ENCODE measurements around the gene IL37. TPM values are rescaled to one million over a fixed set of nuclear protein-coding genes. Genes with fewer than 3 reads are reported as not detected.

The IL37 gene
- total and polyA plus RNA-seq, 2 donors (not counting 3 experiments of a cell fraction or from before 2014, with no cell fraction given), result not detected

- no peaks in the 10 kb centered on the region for H4K20me1 ChIP-seq (replicated peaks; ENCODE audit: control insufficient read depth, extremely low read depth, insufficient read depth, low read length)
- no peak for FAIRE-seq
- peaks cover 3 to 5% of the 10 kb centered on the region in 2 experiments for H3K27me3 ChIP-seq (ENCODE audit: control insufficient read depth in 2 of 2, insufficient read depth in 2 of 2, low read length in 2 of 2)
- H3K79me2 ChIP-seq (ENCODE audit: control insufficient read depth, insufficient read depth, low read length), result no peaks in the 10 kb centered on the region
- DNase-seq (ENCODE audit: low read depth, low spot score), result no peak
- no peaks in the 10 kb centered on the region for H3K36me3 ChIP-seq (ENCODE audit: control insufficient read depth in 2 of 2, extremely low read depth in 1 of 2, insufficient read depth in 2 of 2, low read length in 2 of 2)
- ChIA-PET CTCF (interaction anchor here (1.4 kb wide), 1 partner anchor 127 kb away, joined by 8 read pairs; no protein-coding TSS in a partner anchor), POLR2A (no interaction called here)
- no peak overlapping the region for H3K4me2 ChIP-seq (ENCODE audit: insufficient read depth, low read length)
- TF ChIP-seq MAX (IDR thresholded peaks at IDR 0.05; ENCODE audit: insufficient read depth, insufficient read length) (no peak), EZH2 (IDR thresholded peaks at IDR 0.05; ENCODE audit: borderline replicate concordance, low read depth, low read length, severe bottlenecking) (no peak), POLR2A (IDR thresholded peaks at IDR 0.05; ENCODE audit: low read depth, low read length) (no peak), MYC (IDR thresholded peaks at IDR 0.05; ENCODE audit: low read depth, low read length) (no peak), JUN (IDR thresholded peaks at IDR 0.05; ENCODE audit: borderline replicate concordance, insufficient read depth, insufficient read length, low read depth) (no peak), FOS (IDR thresholded peaks at IDR 0.05; ENCODE audit: borderline replicate concordance, insufficient read depth, low read length) (no peak)
- BruUV-seq (replicated peaks), result no TSS peak
- peaks cover 23% of the 10 kb centered on the region for H3K4me1 ChIP-seq (ENCODE audit: control insufficient read depth, extremely low read depth, insufficient read depth, low read length)
- dilution Hi-C loops (cut with MboI; ENCODE audit: extremely low pct_ligation_motif_present, low sequenced_read_pairs) (no loop called here), intact Hi-C loops (cut with micrococcal nuclease) (no loop called here)
- H3K9me1 ChIP-seq (replicated peaks; ENCODE audit: control insufficient read depth, extremely low read depth, insufficient read depth, low read length), result no peaks in the 10 kb centered on the region
- no peak overlapping the region for H2AFZ ChIP-seq (ENCODE audit: low read depth, low read length)
- H3K27ac ChIP-seq (ENCODE audit: insufficient read depth, low read depth, low read length), result no peak overlapping the region
- H3K9me3 ChIP-seq (replicated peaks; ENCODE audit: control insufficient read depth, insufficient read depth, low read length), result no peaks in the 10 kb centered on the region
- no peak overlapping the region for H3K4me3 ChIP-seq (replicated peaks in 1 of 3; ENCODE audit: insufficient read depth in 1 of 3, low read depth in 1 of 3, low read length in 3 of 3)
- H3K9ac ChIP-seq (replicated peaks; ENCODE audit: extremely low read depth, insufficient read depth, low read length), result no peak overlapping the region
Observed at GRCh38 chr2:112876971-112877361, 34.0 kb upstream of the IL37 start.

- H3K36me3 ChIP-seq (ENCODE audit: control insufficient read depth in 2 of 2, extremely low read depth in 1 of 2, insufficient read depth in 2 of 2, low read length in 2 of 2), result no peaks in the 10 kb centered on the region
- H3K27me3 ChIP-seq (ENCODE audit: control insufficient read depth in 2 of 2, insufficient read depth in 2 of 2, low read length in 2 of 2), result peaks cover 2 to 3% of the 10 kb centered on the region in 2 experiments
- no peaks in the 10 kb centered on the region for H3K9me1 ChIP-seq (replicated peaks; ENCODE audit: control insufficient read depth, extremely low read depth, insufficient read depth, low read length)
- no peak overlapping the region for H3K4me3 ChIP-seq (replicated peaks in 1 of 3; ENCODE audit: insufficient read depth in 1 of 3, low read depth in 1 of 3, low read length in 3 of 3)
- peaks cover 23% of the 10 kb centered on the region for H3K4me1 ChIP-seq (ENCODE audit: control insufficient read depth, extremely low read depth, insufficient read depth, low read length)
- no peak overlapping the region for H2AFZ ChIP-seq (ENCODE audit: low read depth, low read length)
- ChIA-PET POLR2A (no interaction called here), CTCF (interaction anchor here (1.4 kb wide), 1 partner anchor 128 kb away, joined by 8 read pairs; no protein-coding TSS in a partner anchor)
- no peak for TF ChIP-seq POLR2AphosphoS5 (IDR thresholded peaks at IDR 0.05; ENCODE audit: insufficient read depth, low read depth, low read length)
- TF ChIP-seq MYC (IDR thresholded peaks at IDR 0.05; ENCODE audit: low read depth, low read length), result no peak
- no peak for TF ChIP-seq MAX (IDR thresholded peaks at IDR 0.05; ENCODE audit: insufficient read depth, insufficient read length)
- TF ChIP-seq FOS (IDR thresholded peaks at IDR 0.05; ENCODE audit: borderline replicate concordance, insufficient read depth, low read length), result no peak
- no peak for TF ChIP-seq CTCF (IDR thresholded peaks at IDR 0.05; ENCODE audit: extremely low read depth in 1 of 2, insufficient read depth in 1 of 2, low read depth in 1 of 2, low read length in 2 of 2)
- TF ChIP-seq POLR2A (IDR thresholded peaks at IDR 0.05; ENCODE audit: low read depth, low read length), result no peak
- TF ChIP-seq EZH2 (IDR thresholded peaks at IDR 0.05; ENCODE audit: borderline replicate concordance, low read depth, low read length, severe bottlenecking), result no peak
- no peak for TF ChIP-seq JUN (IDR thresholded peaks at IDR 0.05; ENCODE audit: borderline replicate concordance, insufficient read depth, insufficient read length, low read depth)
- no peak for TF ChIP-seq GATA2 (IDR thresholded peaks at IDR 0.05; ENCODE audit: insufficient read depth, insufficient read length, low read depth, low read length)
- H4K20me1 ChIP-seq (replicated peaks; ENCODE audit: control insufficient read depth, extremely low read depth, insufficient read depth, low read length), result no peaks in the 10 kb centered on the region
- H3K27ac ChIP-seq (ENCODE audit: insufficient read depth, low read depth, low read length), result no peak overlapping the region
- H3K9ac ChIP-seq (replicated peaks; ENCODE audit: extremely low read depth, insufficient read depth, low read length), result no peak overlapping the region
- H3K9me3 ChIP-seq (replicated peaks; ENCODE audit: control insufficient read depth, insufficient read depth, low read length), result no peaks in the 10 kb centered on the region
- DNase-seq (ENCODE audit: low read depth, low spot score) (no peak), FAIRE-seq (no peak)
- dilution Hi-C loops (cut with MboI; ENCODE audit: extremely low pct_ligation_motif_present, low sequenced_read_pairs) (no loop called here), intact Hi-C loops (cut with micrococcal nuclease) (no loop called here)
- H3K4me2 ChIP-seq (ENCODE audit: insufficient read depth, low read length), result no peak overlapping the region
- H3K79me2 ChIP-seq (ENCODE audit: control insufficient read depth, insufficient read depth, low read length), result no peaks in the 10 kb centered on the region
- BruUV-seq (replicated peaks), result no TSS peak
Observed at GRCh38 chr2:112877423-112877822, 33.5 kb upstream of the IL37 start.

Measured in endothelial cell of umbilical vein (primary cell).